NCI-H1417 (cell line): ENCODE measurements around the gene TXK.

Source experiments
- DNase-seq, 3 experiments: peaks; one replicate each; lab custom pipeline; 2025; lab: John Stamatoyannopoulos, UW

The TXK gene

GRCh38 chr4:48049483-48049882 lies 84.6 kb downstream of the TXK start:
- no peak for DNase-seq

GRCh38 chr4:48047896-48048295 lies 86.2 kb downstream of the TXK start:
- peak in 1 of 3 experiments; percentile 41 for DNase-seq

GRCh38 chr4:48047421-48047844 lies 86.6 kb downstream of the TXK start:
- no peak for DNase-seq

GRCh38 chr4:48046059-48046458 lies 88.0 kb downstream of the TXK start:
- DNase-seq: no peak

GRCh38 chr4:48044298-48044697 lies 89.8 kb downstream of the TXK start:
- no peak for DNase-seq

- DNase-seq: no peak
These were observed 90.5 kb downstream of the TXK start for GRCh38 chr4:48043504-48043903.

GRCh38 chr4:48042979-48043461 lies 91.0 kb downstream of the TXK start:
- no peak for DNase-seq

- DNase-seq: no peak
These were observed 92.4 kb downstream of the TXK start for GRCh38 chr4:48041535-48042137.

GRCh38 chr4:48039561-48039960 lies 94.5 kb downstream of the TXK start:
- DNase-seq: no peak

- no peak for DNase-seq
These were observed 95.4 kb downstream of the TXK start for GRCh38 chr4:48038666-48039065.

GRCh38 chr4:48037117-48037462 lies 97.0 kb downstream of the TXK start:
- no peak for DNase-seq

GRCh38 chr4:48035952-48036351 lies 98.1 kb downstream of the TXK start:
- no peak for DNase-seq

- peak in 2 of 3 experiments; percentile 18 to 58 for DNase-seq
These were observed 100.1 kb downstream of the TXK start for GRCh38 chr4:48033825-48034413.

GRCh38 chr4:48033412-48033811 lies 100.6 kb downstream of the TXK start:
- DNase-seq: no peak

- DNase-seq: no peak
These were observed 101.3 kb downstream of the TXK start for GRCh38 chr4:48032721-48033120.

GRCh38 chr4:48031802-48032525 lies 102.1 kb downstream of the TXK start:
- no peak for DNase-seq

GRCh38 chr4:48030470-48030869 lies 103.6 kb downstream of the TXK start:
- no peak for DNase-seq

- no peak for DNase-seq
These were observed 105.4 kb downstream of the TXK start for GRCh38 chr4:48028696-48029095.

GRCh38 chr4:48027653-48028052 lies 106.4 kb downstream of the TXK start:
- DNase-seq: no peak

GRCh38 chr4:48025005-48025404 lies 109.0 kb downstream of the TXK start:
- peak in 1 of 3 experiments; percentile 28 for DNase-seq

GRCh38 chr4:48024522-48024921 lies 109.5 kb downstream of the TXK start:
- DNase-seq: no peak

GRCh38 chr4:48022192-48022799 lies 111.8 kb downstream of the TXK start:
- DNase-seq: no peak

GRCh38 chr4:48021100-48021499 lies 113.0 kb downstream of the TXK start:
- no peak for DNase-seq
